Activated naive CD8-positive, alpha-beta T cell treated with anti-CD3 and anti-CD28 coated beads for 36 hours (primary cell): ENCODE results near the gene ZBP1. TPM values are rescaled to one million over a fixed set of nuclear protein-coding genes. Genes with fewer than 3 reads are reported as not detected.
A peak's percentile ranks its signal among the peaks of the same experiment; 100 is the strongest.
"Not testable (repeated sequence)": the region's sequence is repeated elsewhere in the genome, so short reads cannot be mapped to it uniquely, and the experiment has no call there.

Experiments
- DNase-seq: peaks from one replicate; pipeline ENCODE4 v3.0.0; 2021
- H3K27ac Mint-ChIP-seq: one replicate; pipeline ENCODE4 v1.8.0; 2022; ENCODE audit warnings: mild to moderate bottlenecking, moderate library complexity, mixed read lengths
- H3K27me3 Mint-ChIP-seq: one replicate; pipeline ENCODE4 v1.8.0; 2022; ENCODE audit warnings: mild to moderate bottlenecking, mixed read lengths
- H3K36me3 Mint-ChIP-seq: one replicate; pipeline ENCODE4 v1.8.0; 2021; ENCODE audit warnings: mild to moderate bottlenecking, mixed read lengths
- H3K4me1 Mint-ChIP-seq: one replicate; pipeline ENCODE4 v1.8.0; 2021; ENCODE audit warnings: mixed read lengths
- H3K4me3 Mint-ChIP-seq: one replicate; pipeline ENCODE4 v1.8.0; 2022; ENCODE audit warnings: mild to moderate bottlenecking, moderate library complexity, mixed read lengths
- H3K9me3 Mint-ChIP-seq: one replicate; pipeline ENCODE4 v1.8.0; 2022; ENCODE audit warnings: mixed read lengths
- total RNA-seq, 2 experiments: library from RNA; stranded (reverse); gene quantifications; one replicate each; pipeline ENCODE4 v1.2.3, GENCODE V29; 2021

The ZBP1 gene
- total RNA-seq, 2 experiments from 2014 or later = 0.68 to 1.2 TPM

DNA sequence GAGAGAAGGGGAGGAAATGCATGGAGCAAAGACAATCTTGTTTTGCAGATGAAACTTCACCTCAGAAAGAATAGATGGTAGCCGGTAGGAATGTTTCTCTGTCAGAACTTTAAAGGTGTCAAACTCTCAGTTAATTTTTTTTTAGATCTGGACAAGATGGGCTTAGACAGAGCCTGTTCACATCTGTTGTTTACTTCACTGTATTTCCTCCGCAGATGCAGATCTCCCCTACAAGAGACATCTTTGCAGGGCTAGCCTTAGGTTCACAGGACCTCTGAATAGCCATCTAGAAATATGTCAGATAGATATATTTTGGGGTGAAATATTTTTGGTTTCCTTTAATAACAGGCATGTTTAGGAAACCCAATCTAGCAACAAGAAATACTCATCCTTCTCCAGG, 12.1 kb upstream of the ZBP1 start:
- Mint-ChIP-seq H3K9me3 (peaks cover 30% of the 10 kb centered on the region), H3K36me3 (peaks cover 17% of the 10 kb centered on the region), H3K27me3 (no peaks in the 10 kb centered on the region), H3K4me3 (no peak overlapping the region), H3K27ac (no peak overlapping the region), H3K4me1 (peaks cover 36% of the 10 kb centered on the region)
- DNase-seq = no peak

- H3K27me3 Mint-ChIP-seq = no peaks in the 10 kb centered on the region
- H3K4me1 Mint-ChIP-seq = peaks cover 51% of the 10 kb centered on the region
- peaks cover 20% of the 10 kb centered on the region for H3K9me3 Mint-ChIP-seq
- H3K36me3 Mint-ChIP-seq = peaks cover 25% of the 10 kb centered on the region
- peak; percentile 51 for DNase-seq
- H3K4me3 Mint-ChIP-seq = peak overlapping the region; percentile 80
- H3K27ac Mint-ChIP-seq = peak overlapping the region; percentile 91
Measured at GRCh38 chr20:57630061-57630460, 9.8 kb upstream of the ZBP1 start.

GRCh38 chr20:57629491-57629901, 9.3 kb upstream of the ZBP1 start:
- Mint-ChIP-seq H3K27ac (peak overlapping the region; percentile 91), H3K4me3 (peak overlapping the region; percentile 80), H3K4me1 (peaks cover 48% of the 10 kb centered on the region), H3K9me3 (peaks cover 20% of the 10 kb centered on the region), H3K36me3 (peaks cover 30% of the 10 kb centered on the region)
- H3K27me3 Mint-ChIP-seq = not testable (repeated sequence)
- DNase-seq = peak; percentile 68

- peak overlapping the region; percentile 80 for H3K4me3 Mint-ChIP-seq
- DNase-seq = peak; percentile 33
- peaks cover 34% of the 10 kb centered on the region for H3K36me3 Mint-ChIP-seq
- H3K27me3 Mint-ChIP-seq = not testable (repeated sequence)
- H3K27ac Mint-ChIP-seq = peak overlapping the region; percentile 91
- peaks cover 43% of the 10 kb centered on the region for H3K4me1 Mint-ChIP-seq
- peaks cover 20% of the 10 kb centered on the region for H3K9me3 Mint-ChIP-seq
Measured at GRCh38 chr20:57628962-57629308, 8.7 kb upstream of the ZBP1 start.

DNA sequence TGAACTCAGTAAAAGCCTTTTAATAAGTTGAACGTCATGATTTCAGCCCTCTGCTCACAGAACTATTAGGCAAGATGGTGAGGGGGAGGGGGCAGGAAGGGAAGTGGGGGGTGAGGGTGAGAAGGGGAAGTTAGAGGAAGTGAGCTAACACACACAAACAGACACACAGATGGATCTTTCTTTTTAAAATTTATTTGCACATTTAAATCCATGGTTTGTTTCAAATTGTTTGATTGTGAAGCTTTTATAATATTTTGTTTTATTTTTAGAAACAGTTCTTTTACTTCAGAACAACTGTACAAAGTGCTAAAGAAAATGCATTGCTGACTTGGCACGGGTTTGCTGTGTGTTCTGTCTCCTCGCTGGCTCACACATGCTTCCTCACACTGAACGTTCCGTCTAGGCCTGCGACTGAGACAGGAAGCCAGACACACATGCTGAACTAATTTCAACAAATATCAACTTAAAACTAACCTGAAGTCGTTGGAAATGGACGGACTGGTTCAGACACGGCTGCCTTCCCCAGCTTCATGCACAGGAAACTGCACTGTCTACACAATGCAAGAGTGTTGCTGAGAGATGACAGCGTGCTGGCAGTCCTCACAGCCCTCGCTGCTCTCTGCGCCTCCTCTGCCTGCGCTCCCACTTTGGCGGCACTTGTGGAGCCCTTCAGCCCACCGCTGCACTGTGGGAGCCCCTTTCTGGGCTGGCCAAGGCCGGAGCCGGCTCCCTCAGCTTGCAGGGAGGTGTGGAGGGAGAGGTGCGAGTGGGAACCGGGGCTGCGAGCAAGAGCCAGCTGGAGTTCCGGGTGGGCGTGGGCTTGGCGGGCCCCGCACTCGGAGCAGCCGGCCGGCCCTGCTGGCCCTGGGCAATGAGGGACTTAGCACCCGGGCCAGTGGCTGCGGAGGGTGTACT, 8.1 kb upstream of the ZBP1 start:
- Mint-ChIP-seq H3K27ac (peak overlapping the region; percentile 99), H3K36me3 (peaks cover 35% of the 10 kb centered on the region), H3K4me3 (peak overlapping the region; percentile 84), H3K9me3 (peaks cover 17% of the 10 kb centered on the region), H3K27me3 (no peaks in the 10 kb centered on the region), H3K4me1 (peaks cover 39% of the 10 kb centered on the region)
- DNase-seq = peak; percentile 36

DNA sequence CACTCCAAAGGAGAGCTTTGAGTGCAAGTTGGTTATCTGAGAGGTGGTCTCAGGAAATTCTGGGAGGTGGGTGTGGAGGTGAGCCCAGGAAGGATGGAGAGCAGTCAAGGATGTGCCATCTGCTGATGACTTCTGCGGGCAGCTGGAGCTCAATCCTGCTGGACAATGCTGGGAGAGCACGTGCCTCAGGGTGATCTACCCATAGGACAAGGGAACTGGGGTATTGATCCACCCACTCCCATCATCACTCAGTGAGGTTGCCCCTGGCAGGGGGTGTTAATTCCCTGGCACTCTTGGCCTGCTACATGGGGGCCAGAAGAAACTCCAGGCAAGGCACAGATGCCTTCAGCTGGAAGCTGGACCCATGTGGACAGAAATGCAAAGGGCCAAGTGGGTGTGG, 7.1 kb upstream of the ZBP1 start:
- Mint-ChIP-seq H3K4me3 (peak overlapping the region; percentile 84), H3K36me3 (peaks cover 33% of the 10 kb centered on the region), H3K4me1 (peaks cover 42% of the 10 kb centered on the region)

GRCh38 chr20:57625978-57626377, 5.8 kb upstream of the ZBP1 start:
- H3K4me1 Mint-ChIP-seq = peaks cover 51% of the 10 kb centered on the region

More for the DNA sequence above, 7.1 kb upstream of the ZBP1 start:
- Mint-ChIP-seq H3K9me3 (peaks cover 16% of the 10 kb centered on the region), H3K27ac (peak overlapping the region; percentile 99), H3K27me3 (no peaks in the 10 kb centered on the region)
- no peak for DNase-seq

DNA sequence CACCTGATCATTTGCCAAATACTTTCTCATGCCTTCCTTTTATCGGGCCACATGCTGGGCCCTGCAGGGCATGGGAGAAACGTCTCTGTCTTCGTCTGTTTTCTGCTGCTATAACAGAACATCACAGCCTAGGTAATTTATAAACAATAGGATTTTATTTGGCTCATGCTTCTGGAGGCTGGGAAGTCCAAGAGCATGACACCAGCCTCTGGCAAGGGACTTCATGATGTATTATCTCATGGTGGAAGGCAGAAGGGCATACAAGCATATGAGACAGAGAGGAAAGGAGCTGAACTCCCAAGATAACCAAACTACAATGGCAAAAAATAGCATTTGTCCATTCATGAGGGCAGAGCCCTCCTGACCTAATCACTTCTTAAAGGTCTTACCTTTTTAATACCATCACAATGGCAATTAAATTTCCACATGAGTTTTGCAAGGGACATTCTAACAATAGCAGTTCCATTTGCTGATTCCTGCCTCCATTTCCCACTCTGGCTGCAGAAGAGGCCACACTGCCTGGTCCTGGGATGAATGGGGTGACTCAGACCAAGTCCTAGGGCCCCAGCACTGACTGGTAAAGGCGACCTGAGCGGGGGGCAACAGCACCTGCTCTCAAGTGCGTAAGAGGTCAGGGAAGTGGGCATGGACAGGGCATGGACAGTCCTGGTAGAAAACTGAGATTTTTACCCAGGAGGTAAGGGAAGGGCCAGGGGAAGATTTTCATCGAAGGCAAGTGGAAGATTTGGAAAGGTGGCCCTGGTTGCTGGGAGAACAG, 5.1 kb upstream of the ZBP1 start:
- Mint-ChIP-seq H3K27me3 (no peaks in the 10 kb centered on the region), H3K4me1 (peaks cover 56% of the 10 kb centered on the region), H3K4me3 (no peak overlapping the region), H3K27ac (no peak overlapping the region), H3K9me3 (peaks cover 14% of the 10 kb centered on the region), H3K36me3 (peaks cover 33% of the 10 kb centered on the region)
- no peak for DNase-seq

More at GRCh38 chr20:57625978-57626377, 5.8 kb upstream of the ZBP1 start:
- Mint-ChIP-seq H3K9me3 (peaks cover 15% of the 10 kb centered on the region), H3K36me3 (peaks cover 33% of the 10 kb centered on the region), H3K4me3 (no peak overlapping the region), H3K27me3 (no peaks in the 10 kb centered on the region), H3K27ac (no peak overlapping the region)
- DNase-seq = no peak

DNA sequence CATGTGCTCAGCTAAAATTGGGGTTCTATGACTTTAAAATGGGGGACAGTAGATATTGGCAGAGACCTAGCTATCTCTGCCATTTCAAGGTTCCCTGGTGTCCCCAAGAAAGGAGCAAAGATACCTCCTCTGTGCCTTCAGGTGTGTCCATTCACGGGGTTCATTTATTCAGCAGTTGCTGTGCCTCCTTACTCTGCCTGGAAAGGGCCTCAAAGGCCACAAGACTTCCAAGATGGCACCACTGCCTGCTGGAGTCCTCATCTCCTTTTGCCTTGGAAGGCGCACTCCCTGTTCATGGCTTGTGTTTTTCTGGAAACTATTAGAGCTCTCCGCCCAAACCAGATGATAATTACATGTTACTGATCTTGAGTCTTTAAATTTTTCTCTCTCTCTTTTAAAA, 3.9 kb upstream of the ZBP1 start:
- no peaks in the 10 kb centered on the region for H3K27me3 Mint-ChIP-seq
- DNase-seq = no peak
- H3K4me1 Mint-ChIP-seq = peaks cover 53% of the 10 kb centered on the region
- no peak overlapping the region for H3K27ac Mint-ChIP-seq
- H3K9me3 Mint-ChIP-seq = peaks cover 12% of the 10 kb centered on the region
- H3K36me3 Mint-ChIP-seq = peaks cover 27% of the 10 kb centered on the region
- H3K4me3 Mint-ChIP-seq = no peak overlapping the region

DNA sequence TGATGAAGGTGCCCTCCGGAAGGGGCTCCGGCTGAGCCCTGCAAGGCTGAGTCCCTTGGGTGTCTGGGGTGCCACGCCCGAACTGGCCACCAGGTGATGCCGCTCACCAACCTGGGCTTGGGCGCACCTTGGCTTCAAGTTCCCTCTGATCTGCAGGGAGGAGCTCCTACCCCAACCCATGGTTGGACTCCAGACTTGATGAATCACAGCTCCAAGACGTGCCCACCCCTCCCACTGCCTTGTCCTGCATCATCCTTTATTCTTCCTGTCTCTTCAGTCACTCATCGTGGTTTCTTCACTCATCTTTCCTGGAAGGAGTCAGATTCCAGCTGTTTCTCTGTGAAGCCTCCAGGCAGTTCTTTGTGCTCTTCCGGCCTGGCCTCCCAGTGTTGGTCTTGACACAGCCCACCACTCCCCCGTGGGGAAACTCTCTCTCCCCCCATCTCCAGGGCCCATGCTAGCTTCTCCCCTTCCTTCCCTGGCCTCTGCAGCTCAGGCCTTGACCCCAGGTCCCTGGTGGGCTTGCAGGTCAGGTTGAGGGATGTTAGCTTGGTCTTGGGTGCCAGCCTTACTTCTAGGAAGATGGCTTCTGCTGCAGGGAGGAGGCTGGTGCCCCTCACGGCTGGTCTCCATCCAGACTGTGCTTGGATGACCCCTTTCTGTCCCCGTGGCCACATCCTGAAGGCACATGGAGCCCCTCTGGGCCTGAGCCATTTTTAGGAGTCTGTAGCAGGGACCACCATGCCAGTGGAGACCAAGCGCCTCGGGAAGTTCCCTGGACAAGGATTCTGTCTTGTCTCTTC, 2.6 kb upstream of the ZBP1 start:
- no peak overlapping the region for H3K4me3 Mint-ChIP-seq
- no peaks in the 10 kb centered on the region for H3K27me3 Mint-ChIP-seq
- peaks cover 27% of the 10 kb centered on the region for H3K36me3 Mint-ChIP-seq
- peaks cover 60% of the 10 kb centered on the region for H3K4me1 Mint-ChIP-seq
- DNase-seq = peak; percentile 64
- peaks cover 12% of the 10 kb centered on the region for H3K9me3 Mint-ChIP-seq
- no peak overlapping the region for H3K27ac Mint-ChIP-seq

- H3K9me3 Mint-ChIP-seq = peaks cover 12% of the 10 kb centered on the region
- no peak overlapping the region for H3K4me3 Mint-ChIP-seq
- H3K4me1 Mint-ChIP-seq = peaks cover 62% of the 10 kb centered on the region
- DNase-seq = no peak
- no peak overlapping the region for H3K27ac Mint-ChIP-seq
- no peaks in the 10 kb centered on the region for H3K27me3 Mint-ChIP-seq
- peaks cover 26% of the 10 kb centered on the region for H3K36me3 Mint-ChIP-seq
Measured at GRCh38 chr20:57622201-57622570, 2.0 kb upstream of the ZBP1 start.

DNA sequence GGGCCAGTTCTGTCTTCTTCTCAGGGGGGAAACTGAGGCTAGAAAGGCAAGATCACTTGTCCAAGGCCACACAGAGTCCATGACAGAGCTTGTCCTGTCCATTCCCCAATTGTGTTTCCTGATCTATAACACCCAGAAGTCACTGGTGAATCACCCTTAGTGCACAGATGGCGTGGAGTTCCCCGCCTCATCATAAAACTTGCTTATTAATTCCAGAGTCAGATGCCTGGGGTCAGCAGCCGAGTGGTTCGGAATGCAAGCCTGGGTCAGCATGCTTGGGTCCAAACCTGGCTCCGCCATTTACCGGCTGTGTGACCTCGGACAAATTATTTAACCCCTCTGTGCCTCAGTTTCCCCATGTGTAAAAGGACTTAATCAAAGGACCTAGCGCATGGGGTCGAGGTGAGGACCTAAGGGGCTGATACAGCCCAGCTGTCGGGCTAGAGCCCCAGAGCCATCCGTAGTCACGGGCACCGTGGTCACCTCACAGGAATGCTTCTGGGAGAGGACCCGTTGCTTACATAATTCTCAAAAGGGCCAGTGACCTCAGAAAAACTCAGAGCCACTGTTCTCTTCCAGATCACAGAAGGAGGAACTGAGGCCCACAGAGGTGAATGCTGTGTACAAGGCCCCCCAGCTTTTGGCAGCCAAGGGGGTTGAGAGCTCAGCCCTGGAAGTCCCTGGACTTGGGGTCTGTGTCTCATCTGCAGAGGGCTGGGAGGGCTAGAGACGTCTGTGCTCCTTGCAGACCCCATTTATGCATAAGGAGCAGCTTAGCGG, 1.4 kb upstream of the ZBP1 start:
- DNase-seq = no peak
- Mint-ChIP-seq H3K4me1 (peaks cover 63% of the 10 kb centered on the region), H3K9me3 (peaks cover 12% of the 10 kb centered on the region), H3K36me3 (peaks cover 25% of the 10 kb centered on the region), H3K27me3 (no peaks in the 10 kb centered on the region), H3K4me3 (peak overlapping the region; percentile 67), H3K27ac (peak overlapping the region; percentile 93)

DNA sequence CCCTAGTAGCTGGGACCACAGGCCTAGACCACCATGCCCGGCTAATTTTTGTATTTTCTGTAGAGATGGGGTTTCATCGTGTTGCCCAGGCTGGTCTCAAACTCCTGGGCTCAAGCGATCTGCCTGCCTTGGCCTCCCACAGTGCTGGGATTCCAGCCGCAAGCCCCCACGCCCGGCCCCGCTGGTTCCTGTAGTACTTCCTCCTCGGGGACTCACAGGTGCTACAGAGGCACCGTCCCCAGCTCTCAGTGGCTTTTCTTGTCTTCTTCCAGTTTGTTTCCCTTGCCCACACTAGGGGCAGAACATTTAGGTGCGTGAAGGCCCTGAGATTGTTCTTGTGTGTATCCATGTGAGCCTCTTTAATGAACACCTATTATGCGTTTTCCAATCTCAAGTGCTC, 773 bp upstream of the ZBP1 start:
- Mint-ChIP-seq H3K4me1 (peaks cover 57% of the 10 kb centered on the region), H3K27me3 (no peaks in the 10 kb centered on the region), H3K4me3 (peak overlapping the region; percentile 67), H3K9me3 (peaks cover 9% of the 10 kb centered on the region), H3K36me3 (peaks cover 19% of the 10 kb centered on the region), H3K27ac (peak overlapping the region; percentile 93)
- peak; percentile 43 for DNase-seq
